Measurements from ENCODE around the gene NPHS1. TPM values are rescaled to one million over a fixed set of nuclear protein-coding genes. Genes with fewer than 3 reads are reported as not detected.
"Not testable (repeated sequence)": the region's sequence is repeated elsewhere in the genome, so short reads cannot be mapped to it uniquely, and the experiment has no call there.

Gene NPHS1
- total and polyA plus RNA-seq, 4 donors, result 0.30 to 2.1 (median 1.2) TPM

DNA sequence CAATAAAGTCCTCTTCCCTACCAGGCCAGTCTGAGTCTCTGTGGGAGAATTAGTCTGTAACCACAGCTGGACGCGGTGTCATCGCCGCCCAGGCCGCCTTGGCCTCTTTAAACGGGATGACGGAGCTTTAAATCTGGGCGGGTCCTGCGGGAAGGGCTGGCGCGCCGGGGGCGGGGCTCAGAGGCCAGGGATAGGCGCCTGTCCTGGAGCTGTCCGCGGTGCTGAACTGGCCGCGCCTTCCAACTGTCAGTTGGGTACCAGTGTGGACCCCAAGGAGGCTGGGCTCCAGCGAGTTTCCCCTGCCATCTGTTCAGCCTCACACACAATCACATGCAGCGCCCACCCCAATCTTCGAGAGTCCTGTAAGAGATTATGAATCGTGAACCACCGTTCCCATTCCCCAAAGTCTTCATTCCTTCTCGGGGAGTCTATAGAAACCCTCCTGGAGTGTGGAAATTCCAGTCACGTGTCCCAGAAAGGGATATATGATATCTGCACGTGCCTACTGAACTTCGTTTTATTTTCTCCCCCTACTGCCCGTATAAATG lies 27.5 kb upstream of the NPHS1 start:
- peak in 2 of 6 donors; percentile 49 to 83 for DNase-seq (ENCODE audit: low read depth in 4 of 6, low spot score in 6 of 6)
- 7% methylated on average over 28 of the region's 28 CpGs for WGBS (ENCODE audit: insufficient coverage)
- no peak overlapping the region for H3K27ac ChIP-seq (ENCODE audit: low read depth, low read length)
- no peaks in the 10 kb centered on the region for H3K27me3 ChIP-seq (ENCODE audit: control insufficient read depth, insufficient read depth, low read length)
- H3K36me3 ChIP-seq (ENCODE audit: control insufficient read depth, insufficient read depth, low read length), result peaks cover 48% of the 10 kb centered on the region
- H3K4me1 ChIP-seq (ENCODE audit: control insufficient read depth, insufficient read depth, low read length), result peaks cover 7% of the 10 kb centered on the region
- no peaks in the 10 kb centered on the region for H3K9me3 ChIP-seq (ENCODE audit: control insufficient read depth, insufficient read depth, low read length)
- H3K4me3 ChIP-seq (ENCODE audit: low read depth, low read length), result no peak overlapping the region

DNA sequence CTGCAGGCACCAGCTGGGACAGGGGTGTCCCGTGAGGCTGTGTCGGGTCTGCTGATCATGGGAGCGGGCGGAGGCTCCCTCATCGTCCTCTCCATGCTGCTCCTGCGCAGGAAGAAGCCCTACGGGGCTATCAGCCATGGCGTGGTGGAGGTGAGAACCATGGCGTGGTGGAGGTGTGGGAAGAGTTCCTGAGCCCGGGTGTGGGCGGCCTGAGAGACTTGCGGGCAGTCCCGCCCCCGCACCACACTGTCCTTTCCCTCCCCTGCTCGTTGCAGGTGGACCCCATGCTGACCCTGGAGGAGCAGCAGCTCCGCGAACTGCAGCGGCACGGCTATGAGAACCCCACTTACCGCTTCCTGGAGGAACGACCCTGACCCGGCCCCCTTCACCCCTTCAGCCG lies 26.8 kb upstream of the NPHS1 start:
- H3K27ac ChIP-seq (ENCODE audit: low read depth, low read length), result no peak overlapping the region
- no peak for DNase-seq (ENCODE audit: low read depth in 4 of 6, low spot score in 6 of 6)
- H3K27me3 ChIP-seq (ENCODE audit: control insufficient read depth, insufficient read depth, low read length), result no peaks in the 10 kb centered on the region
- no peak overlapping the region for H3K4me3 ChIP-seq (ENCODE audit: low read depth, low read length)
- H3K4me1 ChIP-seq (ENCODE audit: control insufficient read depth, insufficient read depth, low read length), result peaks cover 7% of the 10 kb centered on the region
- 54% methylated on average over 19 of the region's 23 CpGs for WGBS (ENCODE audit: insufficient coverage)
- H3K36me3 ChIP-seq (ENCODE audit: control insufficient read depth, insufficient read depth, low read length), result peaks cover 56% of the 10 kb centered on the region
- no peaks in the 10 kb centered on the region for H3K9me3 ChIP-seq (ENCODE audit: control insufficient read depth, insufficient read depth, low read length)

DNA sequence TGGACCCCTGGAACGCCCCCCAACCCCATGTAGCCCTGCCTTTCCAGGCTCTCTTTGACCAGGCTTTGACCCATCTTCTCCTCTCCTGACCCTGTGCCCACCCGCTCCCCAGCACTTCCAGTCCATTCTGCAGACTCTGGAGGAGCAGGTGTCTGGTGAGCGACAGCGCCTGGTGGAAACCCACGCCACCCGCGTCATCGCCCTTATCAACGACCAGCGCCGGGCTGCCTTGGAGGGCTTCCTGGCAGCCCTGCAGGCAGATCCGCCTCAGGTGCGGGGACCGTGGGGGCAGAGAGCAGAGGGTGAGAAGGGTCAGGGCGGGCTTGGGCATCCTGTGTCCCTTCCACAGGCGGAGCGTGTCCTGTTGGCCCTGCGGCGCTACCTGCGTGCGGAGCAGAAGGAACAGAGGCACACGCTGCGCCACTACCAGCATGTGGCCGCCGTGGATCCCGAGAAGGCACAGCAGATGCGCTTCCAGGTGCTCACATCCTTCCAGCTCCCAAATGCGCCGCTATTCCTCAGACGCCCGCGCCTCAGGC lies 22.2 kb upstream of the NPHS1 start:
- Histone ChIP-seq H3K27me3 (ENCODE audit: control insufficient read depth, insufficient read depth, low read length) (no peaks in the 10 kb centered on the region), H3K36me3 (ENCODE audit: control insufficient read depth, insufficient read depth, low read length) (peaks cover 87% of the 10 kb centered on the region), H3K9me3 (ENCODE audit: control insufficient read depth, insufficient read depth, low read length) (no peaks in the 10 kb centered on the region), H3K4me1 (ENCODE audit: control insufficient read depth, insufficient read depth, low read length) (peaks cover 19% of the 10 kb centered on the region), H3K4me3 (ENCODE audit: low read depth, low read length) (no peak overlapping the region), H3K27ac (ENCODE audit: low read depth, low read length) (no peak overlapping the region)
- DNase-seq (ENCODE audit: low read depth in 4 of 6, low spot score in 6 of 6), result no peak
- WGBS (ENCODE audit: insufficient coverage), result 96% methylated on average over 32 of the region's 32 CpGs

DNA sequence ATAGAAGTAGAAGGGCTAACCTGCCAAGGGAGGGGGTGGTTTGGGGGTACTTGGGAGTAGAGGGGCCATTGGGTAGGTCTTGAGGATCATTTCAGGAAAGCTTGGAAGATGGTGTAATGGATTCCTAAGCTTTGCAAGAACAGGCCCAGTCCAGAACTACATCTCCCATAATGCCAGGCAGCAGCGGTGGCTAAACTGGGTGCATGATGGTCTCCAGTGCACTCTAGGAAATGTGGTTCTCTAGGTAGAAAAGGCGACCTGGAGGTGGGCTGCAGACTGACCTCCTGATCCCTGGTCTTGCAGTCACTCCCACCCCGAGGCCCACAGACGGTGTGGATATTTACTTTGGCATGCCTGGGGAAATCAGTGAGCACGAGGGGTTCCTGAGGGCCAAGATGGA lies 19.9 kb upstream of the NPHS1 start:
- Histone ChIP-seq H3K27me3 (ENCODE audit: control insufficient read depth, insufficient read depth, low read length) (no peaks in the 10 kb centered on the region), H3K9me3 (ENCODE audit: control insufficient read depth, insufficient read depth, low read length) (no peaks in the 10 kb centered on the region), H3K36me3 (ENCODE audit: control insufficient read depth, insufficient read depth, low read length) (peaks cover 64% of the 10 kb centered on the region), H3K4me3 (ENCODE audit: low read depth, low read length) (no peak overlapping the region), H3K27ac (ENCODE audit: low read depth, low read length) (no peak overlapping the region), H3K4me1 (ENCODE audit: control insufficient read depth, insufficient read depth, low read length) (peaks cover 31% of the 10 kb centered on the region)
- DNase-seq (ENCODE audit: low read depth in 4 of 6, low spot score in 6 of 6), result no peak
- WGBS (ENCODE audit: insufficient coverage), result 85% methylated on average over 5 of the region's 5 CpGs

DNA sequence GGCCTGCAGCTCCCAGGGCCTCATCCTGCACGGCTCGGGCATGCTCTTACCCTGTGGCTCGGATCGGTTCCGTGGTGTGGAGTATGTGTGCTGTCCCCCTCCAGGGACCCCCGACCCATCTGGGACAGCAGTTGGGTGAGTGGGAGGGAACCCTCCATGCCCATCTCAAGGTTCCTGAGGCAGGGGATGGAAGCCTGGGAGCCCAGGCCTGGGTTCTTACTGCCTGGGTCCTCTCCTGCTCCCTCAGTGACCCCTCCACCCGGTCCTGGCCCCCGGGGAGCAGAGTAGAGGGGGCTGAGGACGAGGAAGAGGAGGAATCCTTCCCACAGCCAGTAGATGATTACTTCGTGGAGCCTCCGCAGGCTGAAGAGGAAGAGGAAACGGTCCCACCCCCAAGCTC lies 19.3 kb upstream of the NPHS1 start:
- no peak overlapping the region for H3K4me3 ChIP-seq (ENCODE audit: low read depth, low read length)
- WGBS (ENCODE audit: insufficient coverage), result no CpG with 5 or more reads among the region's 12 CpGs
- H3K27ac ChIP-seq (ENCODE audit: low read depth, low read length), result no peak overlapping the region

DNA sequence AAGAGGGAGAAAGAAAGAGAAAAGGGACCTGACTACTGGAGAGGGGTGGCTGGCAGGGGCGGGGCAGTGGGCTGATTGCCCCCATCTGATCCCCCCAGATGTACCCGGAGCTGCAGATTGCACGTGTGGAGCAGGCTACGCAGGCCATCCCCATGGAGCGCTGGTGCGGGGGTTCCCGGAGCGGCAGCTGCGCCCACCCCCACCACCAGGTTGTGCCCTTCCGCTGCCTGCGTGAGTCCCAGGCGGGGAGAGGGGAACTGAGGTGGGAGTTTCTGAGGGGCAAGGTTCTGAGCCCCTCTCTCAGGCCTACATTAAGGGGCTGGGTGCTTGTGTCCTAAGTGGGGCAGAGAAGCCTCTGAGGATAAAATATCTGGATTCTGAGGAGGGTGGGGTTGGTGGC lies 18.5 kb upstream of the NPHS1 start:
- no peak overlapping the region for H3K27ac ChIP-seq (ENCODE audit: low read depth, low read length)
- H3K27me3 ChIP-seq (ENCODE audit: control insufficient read depth, insufficient read depth, low read length), result no peaks in the 10 kb centered on the region
- H3K9me3 ChIP-seq (ENCODE audit: control insufficient read depth, insufficient read depth, low read length), result no peaks in the 10 kb centered on the region
- peaks cover 52% of the 10 kb centered on the region for H3K36me3 ChIP-seq (ENCODE audit: control insufficient read depth, insufficient read depth, low read length)
- no peak for DNase-seq (ENCODE audit: low read depth in 4 of 6, low spot score in 6 of 6)
- no CpG with 5 or more reads among the region's 12 CpGs for WGBS (ENCODE audit: insufficient coverage)
- no peak overlapping the region for H3K4me3 ChIP-seq (ENCODE audit: low read depth, low read length)
- peaks cover 31% of the 10 kb centered on the region for H3K4me1 ChIP-seq (ENCODE audit: control insufficient read depth, insufficient read depth, low read length)

More for the DNA sequence above, 19.3 kb upstream of the NPHS1 start:
- Histone ChIP-seq H3K9me3 (ENCODE audit: control insufficient read depth, insufficient read depth, low read length) (no peaks in the 10 kb centered on the region), H3K4me1 (ENCODE audit: control insufficient read depth, insufficient read depth, low read length) (peaks cover 31% of the 10 kb centered on the region), H3K27me3 (ENCODE audit: control insufficient read depth, insufficient read depth, low read length) (no peaks in the 10 kb centered on the region), H3K36me3 (ENCODE audit: control insufficient read depth, insufficient read depth, low read length) (peaks cover 60% of the 10 kb centered on the region)
- no peak for DNase-seq (ENCODE audit: low read depth in 4 of 6, low spot score in 6 of 6)

DNA sequence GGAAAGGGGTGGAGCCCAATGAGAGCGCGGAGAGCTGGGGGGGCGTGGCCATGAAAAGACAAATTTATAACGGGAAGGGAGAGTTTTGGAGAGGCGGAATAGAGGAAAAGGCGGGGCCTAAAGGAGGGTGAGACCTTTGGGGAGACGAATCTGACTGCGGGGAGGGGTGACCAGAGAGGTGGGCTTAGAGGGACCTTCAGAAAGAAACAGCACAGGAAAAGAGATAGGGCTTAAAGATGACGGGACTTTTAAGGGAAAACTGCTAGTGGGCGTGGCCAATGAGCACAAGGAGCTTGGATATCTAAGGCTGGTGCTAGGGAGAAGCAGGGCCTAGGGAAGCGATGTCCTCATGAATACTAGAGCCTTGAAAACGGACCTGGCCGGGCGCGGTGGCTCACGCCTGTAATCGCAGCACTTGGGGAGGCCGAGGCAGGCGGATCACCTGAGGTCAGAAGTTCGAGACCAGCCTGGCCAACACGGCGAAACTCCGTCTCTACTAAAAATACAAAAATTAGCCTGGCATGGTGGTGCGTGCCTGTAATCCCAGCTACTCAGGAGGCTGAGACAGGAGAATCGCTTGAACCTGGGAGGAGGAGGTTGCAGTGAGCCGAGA lies 17.9 kb upstream of the NPHS1 start:
- H3K9me3 ChIP-seq (ENCODE audit: control insufficient read depth, insufficient read depth, low read length); DNase-seq (ENCODE audit: low read depth in 4 of 6, low spot score in 6 of 6); H3K27ac ChIP-seq (ENCODE audit: low read depth, low read length); H3K27me3 ChIP-seq (ENCODE audit: control insufficient read depth, insufficient read depth, low read length): not testable (repeated sequence)
- 32% methylated on average over 25 of the region's 26 CpGs for WGBS (ENCODE audit: insufficient coverage)
- Histone ChIP-seq H3K36me3 (ENCODE audit: control insufficient read depth, insufficient read depth, low read length) (peaks cover 47% of the 10 kb centered on the region), H3K4me3 (ENCODE audit: low read depth, low read length) (peak overlapping the region; percentile 51), H3K4me1 (ENCODE audit: control insufficient read depth, insufficient read depth, low read length) (peaks cover 31% of the 10 kb centered on the region)

DNA sequence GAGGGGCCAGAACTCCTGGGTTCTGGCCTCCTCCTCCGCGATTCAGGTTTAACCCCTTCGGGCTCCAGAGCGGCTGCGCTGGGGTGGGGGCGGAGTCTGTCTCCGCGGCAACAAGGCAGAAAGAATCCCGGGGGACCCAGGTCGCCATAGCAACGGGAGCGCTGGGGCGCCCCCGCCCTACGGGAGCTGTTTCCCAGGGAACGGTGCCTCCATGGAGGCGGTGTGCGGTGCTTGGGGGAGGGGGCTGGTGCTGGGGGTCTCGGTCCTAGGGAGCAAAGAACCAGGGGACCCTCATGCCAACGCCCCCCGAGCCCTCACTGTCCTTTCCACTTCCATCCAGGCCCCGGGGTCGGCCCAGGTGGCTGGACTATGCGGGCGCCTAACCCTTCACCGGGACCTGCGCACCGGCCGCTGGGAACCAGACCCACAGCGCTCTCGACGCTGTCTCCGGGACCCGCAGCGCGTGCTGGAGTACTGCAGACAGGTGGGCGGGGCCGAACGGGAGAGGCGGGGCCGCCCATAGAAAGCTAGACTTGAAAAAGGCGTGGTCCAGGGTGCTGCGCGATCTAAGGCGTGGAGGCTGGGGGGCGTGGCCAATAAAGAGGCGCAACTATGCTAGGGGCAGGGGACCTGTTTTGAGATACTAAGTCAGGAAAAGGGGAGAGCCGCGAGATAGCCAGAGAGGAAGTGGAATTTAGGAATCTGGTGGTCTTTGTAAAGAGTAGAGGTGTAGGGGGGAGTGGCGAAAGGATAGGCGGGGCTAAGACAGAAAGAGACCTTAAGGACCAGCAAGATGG lies 17.2 kb upstream of the NPHS1 start:
- Histone ChIP-seq H3K27me3 (ENCODE audit: control insufficient read depth, insufficient read depth, low read length) (no peaks in the 10 kb centered on the region), H3K36me3 (ENCODE audit: control insufficient read depth, insufficient read depth, low read length) (peaks cover 40% of the 10 kb centered on the region), H3K4me3 (ENCODE audit: low read depth, low read length) (peak overlapping the region; percentile 51), H3K4me1 (ENCODE audit: control insufficient read depth, insufficient read depth, low read length) (peaks cover 31% of the 10 kb centered on the region), H3K9me3 (ENCODE audit: control insufficient read depth, insufficient read depth, low read length) (no peaks in the 10 kb centered on the region), H3K27ac (ENCODE audit: low read depth, low read length) (peak overlapping the region; percentile 70)
- peak; percentile 65 to 97 (median 80) for DNase-seq (ENCODE audit: low read depth in 4 of 6, low spot score in 6 of 6)
- under 1% methylated on average over 45 of the region's 51 CpGs for WGBS (ENCODE audit: insufficient coverage)

DNA sequence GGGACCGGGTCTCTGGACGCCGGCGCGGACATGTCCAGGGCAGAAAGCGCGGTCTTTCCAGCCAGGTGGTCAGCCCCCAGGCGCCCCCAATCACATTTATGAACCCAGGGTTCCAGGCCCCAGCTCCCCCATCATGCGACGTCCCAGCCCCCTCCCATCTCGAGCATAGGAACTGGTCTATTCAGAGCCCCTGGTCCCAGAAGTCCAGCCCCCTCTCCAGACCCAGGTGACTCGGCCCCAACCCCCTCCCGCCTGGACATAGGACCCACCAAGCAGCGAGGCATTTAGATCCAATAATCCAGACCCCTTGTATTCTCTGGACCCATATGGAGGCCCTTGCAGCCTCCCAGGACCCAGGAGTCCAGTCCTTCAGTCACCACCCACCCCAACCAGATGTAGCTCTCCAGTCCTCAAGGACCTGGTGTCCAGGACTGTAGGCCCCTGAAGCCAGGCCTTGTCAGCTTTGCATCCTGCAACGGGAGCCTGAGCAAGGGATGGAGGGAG lies 16.6 kb upstream of the NPHS1 start:
- DNase-seq (ENCODE audit: low read depth in 4 of 6, low spot score in 6 of 6), result no peak
- H3K4me1 ChIP-seq (ENCODE audit: control insufficient read depth, insufficient read depth, low read length), result peaks cover 31% of the 10 kb centered on the region
- peak overlapping the region; percentile 51 for H3K4me3 ChIP-seq (ENCODE audit: low read depth, low read length)
- peaks cover 33% of the 10 kb centered on the region for H3K36me3 ChIP-seq (ENCODE audit: control insufficient read depth, insufficient read depth, low read length)
- under 1% methylated on average over 15 of the region's 15 CpGs for WGBS (ENCODE audit: insufficient coverage)
- no peaks in the 10 kb centered on the region for H3K9me3 ChIP-seq (ENCODE audit: control insufficient read depth, insufficient read depth, low read length)
- peak overlapping the region; percentile 70 for H3K27ac ChIP-seq (ENCODE audit: low read depth, low read length)
- no peaks in the 10 kb centered on the region for H3K27me3 ChIP-seq (ENCODE audit: control insufficient read depth, insufficient read depth, low read length)
